Measurements from ENCODE around the gene CTIF. TPM values are rescaled to one million over a fixed set of nuclear protein-coding genes. Genes with fewer than 3 reads are reported as not detected.

Gene CTIF
- total RNA-seq, 6 experiments from 2014 or later: 77.6 to 100 (median 79.2) TPM

GRCh38 chr18:48863432-48864065 is 324.7 kb downstream of the CTIF start:
- H3K36me3 Mint-ChIP-seq (ENCODE audit: low read depth): peaks cover 28% of the 10 kb centered on the region
- H3K27ac Mint-ChIP-seq: peak overlapping the region; percentile 49; the same call in 1 of the 2 replicates
- peaks cover 6% of the 10 kb centered on the region; the same call in 1 of the 2 replicates for H3K9me3 Mint-ChIP-seq
- TF ChIP-seq CTCF (IDR thresholded peaks at IDR 0.05): no peak
- H3K27me3 Mint-ChIP-seq (ENCODE audit: insufficient read depth): no peaks in the 10 kb centered on the region; the same call in 1 of the 2 replicates
- no peak for DNase-seq
- peaks cover 20% of the 10 kb centered on the region for H3K4me1 Mint-ChIP-seq (ENCODE audit: low read depth)
- H3K4me3 Mint-ChIP-seq: no peak overlapping the region; the same call in 1 of the 2 replicates

DNA sequence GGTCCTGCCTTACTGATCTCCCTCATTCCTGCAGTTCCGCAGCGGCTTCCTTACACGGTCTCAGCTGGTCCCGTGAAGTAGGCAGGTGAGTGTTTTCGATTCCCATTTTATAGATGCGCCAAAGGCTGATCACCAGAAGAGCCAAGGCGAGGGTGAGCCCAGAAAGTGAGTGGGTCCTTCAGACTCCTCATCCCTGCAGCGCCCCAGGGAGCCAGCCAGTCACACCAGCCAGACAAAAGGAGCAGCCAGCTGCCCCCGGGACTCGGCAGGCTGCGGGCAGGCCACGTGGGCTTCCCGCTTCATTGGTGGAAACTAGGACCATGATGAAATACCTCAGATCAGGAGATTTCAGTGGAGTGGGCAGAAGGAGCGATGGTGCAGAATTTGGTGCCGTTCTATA is 326.0 kb downstream of the CTIF start:
- Mint-ChIP-seq H3K27ac (no peak overlapping the region), H3K36me3 (ENCODE audit: low read depth) (peaks cover 28% of the 10 kb centered on the region), H3K9me3 (peaks cover 6% of the 10 kb centered on the region; the same call in 1 of the 2 replicates), H3K4me1 (ENCODE audit: low read depth) (peaks cover 19% of the 10 kb centered on the region), H3K27me3 (ENCODE audit: insufficient read depth) (peaks cover 4% of the 10 kb centered on the region), H3K4me3 (no peak overlapping the region)
- no peak for TF ChIP-seq CTCF (IDR thresholded peaks at IDR 0.05)
- no peak for DNase-seq

- peaks cover 28% of the 10 kb centered on the region for H3K36me3 Mint-ChIP-seq (ENCODE audit: low read depth)
- no peak for TF ChIP-seq CTCF (IDR thresholded peaks at IDR 0.05)
- DNase-seq: no peak
- no peak overlapping the region for H3K27ac Mint-ChIP-seq
- peaks cover 19% of the 10 kb centered on the region for H3K4me1 Mint-ChIP-seq (ENCODE audit: low read depth)
- H3K9me3 Mint-ChIP-seq: peaks cover 6% of the 10 kb centered on the region; the same call in 1 of the 2 replicates
- H3K4me3 Mint-ChIP-seq: no peak overlapping the region
- peaks cover 6% of the 10 kb centered on the region for H3K27me3 Mint-ChIP-seq (ENCODE audit: insufficient read depth)
These were observed 327.4 kb downstream of the CTIF start for GRCh38 chr18:48866028-48866733.

- Mint-ChIP-seq H3K27ac (no peak overlapping the region), H3K4me3 (no peak overlapping the region), H3K9me3 (peaks cover 6% of the 10 kb centered on the region; the same call in 1 of the 2 replicates), H3K36me3 (ENCODE audit: low read depth) (peaks cover 28% of the 10 kb centered on the region), H3K27me3 (ENCODE audit: insufficient read depth) (peaks cover 7% of the 10 kb centered on the region), H3K4me1 (ENCODE audit: low read depth) (peaks cover 26% of the 10 kb centered on the region)
- TF ChIP-seq CTCF (IDR thresholded peaks at IDR 0.05): no peak
- DNase-seq: no peak
These were observed 328.0 kb downstream of the CTIF start for GRCh38 chr18:48866856-48867255.

GRCh38 chr18:48867978-48868377 is 329.1 kb downstream of the CTIF start:
- peaks cover 20% of the 10 kb centered on the region for H3K36me3 Mint-ChIP-seq (ENCODE audit: low read depth)
- peaks cover 6% of the 10 kb centered on the region; the same call in 1 of the 2 replicates for H3K9me3 Mint-ChIP-seq
- peaks cover 34% of the 10 kb centered on the region for H3K4me1 Mint-ChIP-seq (ENCODE audit: low read depth)
- no peak overlapping the region for H3K27ac Mint-ChIP-seq
- DNase-seq: no peak
- H3K4me3 Mint-ChIP-seq: no peak overlapping the region
- H3K27me3 Mint-ChIP-seq (ENCODE audit: insufficient read depth): peaks cover 7% of the 10 kb centered on the region
- TF ChIP-seq CTCF (IDR thresholded peaks at IDR 0.05): no peak
